Neural cell (in vitro differentiated cells): ENCODE data around the gene RAP1GDS1. TPM values are rescaled to one million over a fixed set of nuclear protein-coding genes. Genes with fewer than 3 reads are reported as not detected.

Experiments used
- H2AFZ ChIP-seq: fragments of 200-600, 300-800 bp; sonication (generic), shearing (Covaris generic); 2 replicates; pipeline ENCODE4 v1.6.0; 2014; ENCODE audit warnings: low read depth, mild to moderate bottlenecking, antibody characterized with exemption, low read length, moderate library complexity
- H3F3A ChIP-seq: fragments of 200-600 bp; shearing (Covaris generic); 2 replicates; pipeline ENCODE4 v1.6.1; 2016; ENCODE audit warnings: mild to moderate bottlenecking, moderate library complexity, mixed read lengths, antibody characterized with exemption, low read length; ENCODE audit not compliant: insufficient read depth, poor library complexity, severe bottlenecking
- H3K27ac ChIP-seq: fragments of 200-600, 300-800 bp; sonication (generic), shearing (Covaris generic); 2 replicates; pipeline ENCODE4 v1.5.1; 2014; ENCODE audit warnings: mild to moderate bottlenecking, low read length, moderate library complexity
- H3K27me3 ChIP-seq: fragments of 300-800, 200-600 bp; sonication (generic), shearing (Covaris generic); 2 replicates; pipeline ENCODE4 v1.6.0; 2014; ENCODE audit warnings: mild to moderate bottlenecking, low read depth, low read length, moderate library complexity; ENCODE audit not compliant: insufficient read depth
- H3K36me3 ChIP-seq: fragments of 300-800, 200-600 bp; sonication (generic), shearing (Covaris generic); 2 replicates; pipeline ENCODE4 v1.5.1; 2014; ENCODE audit warnings: mild to moderate bottlenecking, antibody characterized with exemption, low read length, moderate library complexity; ENCODE audit not compliant: insufficient read depth
- H3K4me2 ChIP-seq: fragments of 300-800, 200-600 bp; sonication (generic), shearing (Covaris generic); 2 replicates; pipeline ENCODE4 v1.6.0; 2014; ENCODE audit warnings: mild to moderate bottlenecking, low read length
- H3K4me3 ChIP-seq: fragments of 300-800, 200-600 bp; sonication (generic), shearing (Covaris generic); 2 replicates; pipeline ENCODE4 v1.5.1; 2014; ENCODE audit warnings: mild to moderate bottlenecking, low read length, moderate library complexity
- H3K79me2 ChIP-seq: fragments of 200-600 bp; shearing (Covaris generic); replicated peaks from 2 replicates; pipeline ENCODE4 v1.6.0; 2014; ENCODE audit warnings: mild to moderate bottlenecking, low read length, moderate library complexity; ENCODE audit not compliant: insufficient read depth
- H3K9ac ChIP-seq: fragments of 300-800, 200-600 bp; sonication (generic), shearing (Covaris generic); 2 replicates; pipeline ENCODE4 v1.6.1; 2016; ENCODE audit warnings: mild to moderate bottlenecking, low read length, mixed read lengths
- H3K9me2 ChIP-seq: fragments of 200-600 bp; shearing (Covaris generic); 2 replicates; pipeline ENCODE4 v1.6.1; 2016; ENCODE audit warnings: mild to moderate bottlenecking, low read length, mixed read lengths; ENCODE audit not compliant: insufficient read depth
- H3K9me3 ChIP-seq: fragments of 200-600, 300-800 bp; sonication (generic), shearing (Covaris generic); 2 replicates; pipeline ENCODE4 v1.6.1; 2016; ENCODE audit warnings: mild to moderate bottlenecking, mixed run types, low read length, moderate library complexity, mixed read lengths
- H4K20me1 ChIP-seq: fragments of 200-600 bp; shearing (Covaris generic); 2 replicates; pipeline ENCODE4 v1.6.1; 2016; ENCODE audit warnings: mild to moderate bottlenecking, mixed run types; ENCODE audit not compliant: insufficient read depth
- EP300 ChIP-seq: fragments of 450-650 bp; conservative IDR thresholded peaks from 2 replicates; pipeline ENCODE4 v1.6.1; 2014; ENCODE audit warnings: antibody characterized with exemption, mild to moderate bottlenecking, moderate library complexity; ENCODE audit not compliant: poor library complexity, severe bottlenecking
- EZH2 ChIP-seq: fragments of 200-600, 300-800 bp; shearing (Covaris generic), sonication (generic); IDR thresholded peaks from 2 replicates; pipeline ENCODE4 v1.6.1; 2014; ENCODE audit warnings: antibody characterized with exemption, low read length, borderline replicate concordance, mild to moderate bottlenecking; ENCODE audit not compliant: insufficient read depth, poor library complexity, severe bottlenecking
- MXI1 ChIP-seq: fragments of 450-650 bp; conservative IDR thresholded peaks from 2 replicates; pipeline ENCODE4 v1.6.1; 2014; ENCODE audit warnings: antibody characterized with exemption, mild to moderate bottlenecking; ENCODE audit not compliant: poor library complexity, severe bottlenecking
- POLR2AphosphoS5 ChIP-seq: IDR thresholded peaks from 2 replicates; pipeline ENCODE4 v1.6.1; 2012
- RAD21 ChIP-seq: fragments of 450-650 bp; conservative IDR thresholded peaks from 2 replicates; pipeline ENCODE4 v1.6.1; 2014; ENCODE audit warnings: antibody characterized with exemption, mild to moderate bottlenecking, moderate library complexity
- SMC3 ChIP-seq: fragments of 450-650 bp; conservative IDR thresholded peaks from 2 replicates; pipeline ENCODE4 v1.6.1; 2014; ENCODE audit warnings: antibody characterized with exemption, mild to moderate bottlenecking, moderate library complexity; ENCODE audit not compliant: poor library complexity
- TAF1 ChIP-seq: IDR thresholded peaks from 2 replicates; pipeline ENCODE4 v1.6.1; 2012; ENCODE audit warnings: low read depth
- polyA plus RNA-seq: library from polyadenylated mRNA; depleted of rRNA; stranded (reverse); fragments of >200 nt; gene quantifications from 2 replicates; pipeline ENCODE4 v1.2.3, GENCODE V29; 2014
- TF ChIP-seq, protein P1 (sequence below): fragments of 450-650 bp; IDR thresholded peaks from 2 replicates; pipeline ENCODE4 v1.5.1; 2014; ENCODE audit warnings: antibody characterized with exemption, mild to moderate bottlenecking, moderate library complexity; ENCODE audit not compliant: poor library complexity, severe bottlenecking
- TF ChIP-seq, protein P2 (sequence below): IDR thresholded peaks from 2 replicates; pipeline ENCODE4 v1.6.1; 2012; ENCODE audit warnings: borderline replicate concordance

Gene RAP1GDS1
- polyA plus RNA-seq, 1 donor from 2014 or later = 41.1 TPM

DNA sequence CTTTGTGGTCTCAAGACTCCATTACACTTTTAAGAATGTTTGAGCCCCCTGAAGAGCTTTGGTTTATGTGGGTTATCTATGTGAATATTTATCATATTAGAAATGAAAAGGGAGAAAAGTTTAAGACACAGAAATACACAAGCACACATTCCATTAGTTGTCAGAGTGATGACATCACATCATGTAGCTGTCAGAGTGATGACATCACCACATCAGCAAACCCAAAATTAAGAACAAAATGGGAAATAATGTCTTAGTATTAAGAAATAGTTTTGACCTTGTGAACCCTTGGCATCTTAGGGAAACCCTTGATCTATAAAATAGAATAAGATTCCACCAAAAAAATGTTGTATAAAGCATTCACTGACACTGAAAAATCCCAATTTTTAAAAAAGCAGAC lies 201.3 kb downstream of the RAP1GDS1 start:
- no peaks in the 10 kb centered on the region for H3K79me2 ChIP-seq
- no peak overlapping the region for H3K4me3 ChIP-seq
- H3K9ac ChIP-seq = no peak overlapping the region
- H2AFZ ChIP-seq = no peak overlapping the region
- H4K20me1 ChIP-seq = no peaks in the 10 kb centered on the region
- no peaks in the 10 kb centered on the region for H3K36me3 ChIP-seq
- H3F3A ChIP-seq = no peaks in the 10 kb centered on the region
- no peaks in the 10 kb centered on the region for H3K27me3 ChIP-seq
- no peak overlapping the region for H3K4me2 ChIP-seq
- no peak overlapping the region for H3K27ac ChIP-seq
- TF ChIP-seq EZH2 = no peak
- TF ChIP-seq TAF1 = no peak
- TF ChIP-seq, protein P1, sequence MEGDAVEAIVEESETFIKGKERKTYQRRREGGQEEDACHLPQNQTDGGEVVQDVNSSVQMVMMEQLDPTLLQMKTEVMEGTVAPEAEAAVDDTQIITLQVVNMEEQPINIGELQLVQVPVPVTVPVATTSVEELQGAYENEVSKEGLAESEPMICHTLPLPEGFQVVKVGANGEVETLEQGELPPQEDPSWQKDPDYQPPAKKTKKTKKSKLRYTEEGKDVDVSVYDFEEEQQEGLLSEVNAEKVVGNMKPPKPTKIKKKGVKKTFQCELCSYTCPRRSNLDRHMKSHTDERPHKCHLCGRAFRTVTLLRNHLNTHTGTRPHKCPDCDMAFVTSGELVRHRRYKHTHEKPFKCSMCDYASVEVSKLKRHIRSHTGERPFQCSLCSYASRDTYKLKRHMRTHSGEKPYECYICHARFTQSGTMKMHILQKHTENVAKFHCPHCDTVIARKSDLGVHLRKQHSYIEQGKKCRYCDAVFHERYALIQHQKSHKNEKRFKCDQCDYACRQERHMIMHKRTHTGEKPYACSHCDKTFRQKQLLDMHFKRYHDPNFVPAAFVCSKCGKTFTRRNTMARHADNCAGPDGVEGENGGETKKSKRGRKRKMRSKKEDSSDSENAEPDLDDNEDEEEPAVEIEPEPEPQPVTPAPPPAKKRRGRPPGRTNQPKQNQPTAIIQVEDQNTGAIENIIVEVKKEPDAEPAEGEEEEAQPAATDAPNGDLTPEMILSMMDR = no peak
- no peak for TF ChIP-seq MXI1
- TF ChIP-seq RAD21 = no peak
- TF ChIP-seq SMC3 = no peak
- no peak for TF ChIP-seq EP300
- no peak for TF ChIP-seq POLR2AphosphoS5
- TF ChIP-seq, protein P2, sequence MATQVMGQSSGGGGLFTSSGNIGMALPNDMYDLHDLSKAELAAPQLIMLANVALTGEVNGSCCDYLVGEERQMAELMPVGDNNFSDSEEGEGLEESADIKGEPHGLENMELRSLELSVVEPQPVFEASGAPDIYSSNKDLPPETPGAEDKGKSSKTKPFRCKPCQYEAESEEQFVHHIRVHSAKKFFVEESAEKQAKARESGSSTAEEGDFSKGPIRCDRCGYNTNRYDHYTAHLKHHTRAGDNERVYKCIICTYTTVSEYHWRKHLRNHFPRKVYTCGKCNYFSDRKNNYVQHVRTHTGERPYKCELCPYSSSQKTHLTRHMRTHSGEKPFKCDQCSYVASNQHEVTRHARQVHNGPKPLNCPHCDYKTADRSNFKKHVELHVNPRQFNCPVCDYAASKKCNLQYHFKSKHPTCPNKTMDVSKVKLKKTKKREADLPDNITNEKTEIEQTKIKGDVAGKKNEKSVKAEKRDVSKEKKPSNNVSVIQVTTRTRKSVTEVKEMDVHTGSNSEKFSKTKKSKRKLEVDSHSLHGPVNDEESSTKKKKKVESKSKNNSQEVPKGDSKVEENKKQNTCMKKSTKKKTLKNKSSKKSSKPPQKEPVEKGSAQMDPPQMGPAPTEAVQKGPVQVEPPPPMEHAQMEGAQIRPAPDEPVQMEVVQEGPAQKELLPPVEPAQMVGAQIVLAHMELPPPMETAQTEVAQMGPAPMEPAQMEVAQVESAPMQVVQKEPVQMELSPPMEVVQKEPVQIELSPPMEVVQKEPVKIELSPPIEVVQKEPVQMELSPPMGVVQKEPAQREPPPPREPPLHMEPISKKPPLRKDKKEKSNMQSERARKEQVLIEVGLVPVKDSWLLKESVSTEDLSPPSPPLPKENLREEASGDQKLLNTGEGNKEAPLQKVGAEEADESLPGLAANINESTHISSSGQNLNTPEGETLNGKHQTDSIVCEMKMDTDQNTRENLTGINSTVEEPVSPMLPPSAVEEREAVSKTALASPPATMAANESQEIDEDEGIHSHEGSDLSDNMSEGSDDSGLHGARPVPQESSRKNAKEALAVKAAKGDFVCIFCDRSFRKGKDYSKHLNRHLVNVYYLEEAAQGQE = no peak
- no peaks in the 10 kb centered on the region for H3K9me2 ChIP-seq
- no peaks in the 10 kb centered on the region for H3K9me3 ChIP-seq

DNA sequence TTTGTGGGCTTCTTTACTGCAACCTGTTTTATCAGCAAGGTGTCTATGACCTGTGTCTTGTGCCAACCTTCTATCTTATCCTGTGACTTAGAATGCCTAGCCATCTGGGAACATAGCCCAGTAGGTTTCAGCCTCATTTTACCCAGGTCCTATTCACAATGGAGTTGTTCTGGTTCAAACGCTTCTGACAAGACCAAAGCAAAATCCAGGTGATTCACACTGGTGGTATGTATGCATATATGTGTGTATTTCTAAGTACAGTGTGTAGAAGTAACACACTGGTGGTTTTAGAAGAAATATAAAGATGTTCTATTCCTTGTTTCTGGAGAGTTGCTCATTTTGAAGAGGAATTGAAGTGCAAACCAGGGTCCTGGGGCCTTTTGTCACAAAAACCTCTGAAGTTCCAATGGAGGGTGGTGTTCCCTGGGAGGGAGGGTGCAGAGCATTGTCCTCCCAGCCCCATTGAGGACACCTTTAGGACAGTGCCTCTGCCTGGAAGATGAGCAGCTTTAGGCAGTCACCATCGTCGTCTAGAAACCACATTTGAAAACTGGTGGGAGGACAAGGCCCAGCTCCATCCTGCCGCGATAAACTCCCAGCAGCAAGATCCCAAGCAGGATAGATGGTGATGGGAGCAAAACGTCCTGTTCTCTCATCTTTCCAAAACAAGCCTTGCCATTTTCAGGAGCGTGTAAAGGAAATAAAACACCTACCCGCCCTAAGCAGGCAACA lies 205.8 kb downstream of the RAP1GDS1 start:
- no peak overlapping the region for H2AFZ ChIP-seq
- H3K9ac ChIP-seq = no peak overlapping the region

More for the DNA sequence above, 205.8 kb downstream of the RAP1GDS1 start:
- no peaks in the 10 kb centered on the region for H4K20me1 ChIP-seq
- H3K4me2 ChIP-seq = no peak overlapping the region
- no peaks in the 10 kb centered on the region for H3F3A ChIP-seq
- no peaks in the 10 kb centered on the region for H3K27me3 ChIP-seq
- no peaks in the 10 kb centered on the region for H3K36me3 ChIP-seq
- no peaks in the 10 kb centered on the region for H3K79me2 ChIP-seq
- H3K27ac ChIP-seq = no peak overlapping the region
- H3K9me3 ChIP-seq = no peaks in the 10 kb centered on the region
- H3K9me2 ChIP-seq = no peaks in the 10 kb centered on the region
- H3K4me3 ChIP-seq = no peak overlapping the region
- TF ChIP-seq POLR2AphosphoS5 = no peak
